ENCODE results near the gene ADH1A.
"Not testable (repeated sequence)": the region's sequence is repeated elsewhere in the genome, so short reads cannot be mapped to it uniquely, and the experiment has no call there.

Gene ADH1A

GRCh38 chr4:99248714-99249113 lies 42.1 kb downstream of the ADH1A start:
- TF ChIP-seq POLR2A (IDR thresholded peaks at IDR 0.05; ENCODE audit: low read length), result no peak
- TF ChIP-seq GATA1 (IDR thresholded peaks at IDR 0.05; ENCODE audit: low read depth, low read length), result no peak
- DNase-seq, result no peak

GRCh38 chr4:99235955-99236354 lies 54.8 kb downstream of the ADH1A start:
- DNase-seq, result no peak
- TF ChIP-seq GATA1 (IDR thresholded peaks at IDR 0.05; ENCODE audit: low read depth, low read length) (no peak), POLR2A (IDR thresholded peaks at IDR 0.05; ENCODE audit: low read length) (no peak)

GRCh38 chr4:99234331-99235010 lies 56.3 kb downstream of the ADH1A start:
- TF ChIP-seq POLR2A (IDR thresholded peaks at IDR 0.05; ENCODE audit: low read length) (no peak), GATA1 (IDR thresholded peaks at IDR 0.05; ENCODE audit: low read depth, low read length) (no peak)
- DNase-seq, result no peak

DNA sequence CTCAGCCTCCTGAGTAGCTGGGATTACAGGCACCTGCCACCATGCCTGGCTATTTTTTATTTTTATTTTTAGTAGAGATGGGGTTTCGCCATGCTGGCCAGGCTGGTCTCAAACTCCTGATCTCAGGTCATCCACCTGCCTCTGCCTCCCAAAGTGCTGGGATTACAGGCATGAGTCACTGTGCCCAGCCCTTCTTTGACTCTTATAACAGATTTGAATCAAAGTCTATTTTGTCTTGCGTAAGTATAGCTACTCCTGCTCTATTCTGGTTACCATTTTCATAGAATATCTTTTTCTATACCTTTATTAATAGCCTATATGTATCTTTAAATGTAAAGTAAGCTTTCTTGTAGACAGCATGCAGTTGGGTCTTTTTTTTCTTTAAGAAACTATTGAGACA lies 57.4 kb downstream of the ADH1A start:
- not testable (repeated sequence) for DNase-seq

DNA sequence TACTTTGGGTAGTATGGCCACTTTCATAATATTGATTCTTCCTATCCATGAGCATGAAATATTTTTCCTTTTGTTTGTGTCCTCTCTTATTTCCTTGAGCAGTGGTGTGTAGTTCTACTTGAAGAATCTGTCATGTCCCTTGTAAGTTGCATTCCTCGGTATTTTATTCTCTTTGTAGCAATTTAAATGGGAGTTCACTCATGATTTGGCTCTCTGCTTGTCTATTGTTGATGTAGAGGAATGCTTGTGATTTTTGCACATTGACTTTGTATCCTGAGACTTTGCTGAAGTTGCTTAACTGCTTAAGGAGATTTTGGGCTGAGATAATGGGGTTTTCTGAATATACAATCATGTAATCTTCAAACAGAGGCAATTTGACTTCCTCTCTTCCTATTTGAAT lies 62.1 kb downstream of the ADH1A start:
- not testable (repeated sequence) for DNase-seq

GRCh38 chr4:99227646-99228045 lies 63.1 kb downstream of the ADH1A start:
- not testable (repeated sequence) for DNase-seq

All from erythroblast (primary cell).